HUES6 (cell line): ENCODE results near the gene STARD5.

ENCODE experiments used
- H3K27ac ChIP-seq: 2 replicates; pipeline ENCODE4 v1.7.0; 2013; ENCODE audit warnings: low read depth, mild to moderate bottlenecking, low read length, inconsistent platforms
- H3K27me3 ChIP-seq: 2 replicates; pipeline ENCODE4 v1.6.1; 2013; ENCODE audit warnings: low read length; ENCODE audit not compliant: control insufficient read depth, insufficient read depth
- H3K36me3 ChIP-seq: 2 replicates; pipeline ENCODE4 v1.6.1; 2013; ENCODE audit warnings: low read length; ENCODE audit not compliant: control insufficient read depth, insufficient read depth
- H3K4me1 ChIP-seq: 2 replicates; pipeline ENCODE4 v1.6.1; 2013; ENCODE audit warnings: low read length; ENCODE audit not compliant: control insufficient read depth, insufficient read depth
- H3K4me3 ChIP-seq: 2 replicates; pipeline ENCODE4 v1.5.1; 2013; ENCODE audit warnings: low read depth, low read length
- H3K9ac ChIP-seq: one replicate; pipeline ENCODE4 v1.6.1; 2013; ENCODE audit warnings: mild to moderate bottlenecking, low read length
- H3K9me3 ChIP-seq: 2 replicates; pipeline ENCODE4 v1.6.1; 2013; ENCODE audit warnings: low read depth, low read length; ENCODE audit not compliant: control insufficient read depth, insufficient read depth

Gene STARD5

DNA sequence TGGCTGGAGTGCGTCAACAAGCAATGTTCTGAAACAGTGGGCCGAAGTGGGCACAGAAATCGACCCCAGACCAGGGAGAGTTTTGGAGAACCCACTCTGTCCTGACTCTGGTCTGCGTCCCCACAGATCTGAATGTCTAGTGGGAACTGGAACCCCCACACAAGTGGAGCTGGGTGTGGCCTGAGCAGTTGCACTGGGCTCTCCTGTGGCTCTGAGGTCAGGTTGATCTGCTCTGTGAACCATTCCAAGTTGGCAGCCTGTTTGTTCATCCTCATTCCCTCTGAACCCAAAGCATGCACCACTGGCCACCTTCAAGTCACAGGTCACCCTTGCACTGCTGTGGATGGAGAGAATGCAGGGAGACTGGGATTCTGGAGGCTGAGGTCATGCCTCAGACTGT lies 60.5 kb downstream of the STARD5 start:
- H3K36me3 ChIP-seq: no peaks in the 10 kb centered on the region
- H3K9ac ChIP-seq: no peak overlapping the region
- H3K4me1 ChIP-seq: peaks cover 7% of the 10 kb centered on the region
- no peak overlapping the region for H3K4me3 ChIP-seq
- H3K9me3 ChIP-seq: no peaks in the 10 kb centered on the region
- no peak overlapping the region for H3K27ac ChIP-seq
- no peaks in the 10 kb centered on the region; the same call in 1 of the 2 replicates for H3K27me3 ChIP-seq

DNA sequence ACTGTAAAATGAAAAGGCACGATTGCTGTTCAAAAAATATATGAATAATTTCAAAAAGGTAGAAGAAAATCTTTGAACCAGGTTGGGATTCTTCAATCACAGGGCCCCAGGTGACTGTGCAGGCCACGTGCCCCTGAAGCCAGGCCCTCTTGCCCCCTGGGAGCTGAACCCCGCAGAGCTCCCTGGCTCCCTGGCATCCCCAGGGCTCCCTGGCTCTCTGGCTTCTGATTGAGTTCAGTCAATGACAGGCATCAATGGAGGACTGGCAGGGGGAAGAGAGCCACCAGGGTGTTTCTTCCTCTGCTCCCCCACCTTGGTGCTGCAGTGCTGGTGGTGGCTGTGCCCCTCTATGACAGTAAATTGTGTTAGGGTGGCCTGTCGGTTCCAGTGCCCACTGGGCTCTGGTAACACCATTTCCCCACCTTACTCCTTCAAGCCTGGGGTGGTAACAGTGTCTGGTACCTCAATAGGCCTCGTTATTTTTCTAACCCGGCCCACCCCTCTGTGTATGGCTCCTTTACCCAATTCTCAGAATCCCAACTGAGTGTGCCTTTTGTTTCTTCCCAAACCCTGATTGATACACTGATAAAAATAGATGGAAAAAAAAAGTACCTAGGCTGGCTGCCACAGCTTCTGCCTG lies 62.6 kb downstream of the STARD5 start:
- Histone ChIP-seq H3K27me3 (no peaks in the 10 kb centered on the region; the same call in 1 of the 2 replicates), H3K9me3 (no peaks in the 10 kb centered on the region), H3K36me3 (no peaks in the 10 kb centered on the region), H3K4me1 (peaks cover 7% of the 10 kb centered on the region), H3K9ac (no peak overlapping the region), H3K27ac (no peak overlapping the region), H3K4me3 (no peak overlapping the region)

DNA sequence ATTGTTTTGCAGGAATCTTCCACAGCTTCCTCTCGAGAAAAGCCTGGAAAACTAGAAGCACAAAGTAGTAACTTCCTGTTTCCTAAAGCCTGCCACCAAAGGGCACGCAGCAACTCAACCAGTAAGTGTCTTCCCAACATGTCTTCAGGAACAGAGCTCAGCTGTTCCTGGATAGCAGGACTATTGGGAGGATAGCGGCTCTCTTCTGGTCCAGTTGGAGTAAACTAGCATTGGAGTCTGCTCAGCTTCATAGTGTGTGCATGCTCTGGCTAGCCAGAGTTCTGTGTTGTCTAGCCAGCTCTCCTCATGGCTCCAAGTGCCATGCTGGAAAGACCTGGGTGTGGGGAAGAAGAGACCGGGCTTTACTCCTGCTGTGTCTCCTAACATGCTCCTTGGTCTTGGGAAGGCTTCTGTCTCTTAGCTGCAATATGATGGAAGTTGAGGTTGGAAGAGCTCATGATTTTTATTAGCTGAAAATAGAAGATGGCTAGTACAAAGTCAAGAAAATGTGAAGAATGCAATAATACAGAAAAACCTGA lies 64.1 kb downstream of the STARD5 start:
- Histone ChIP-seq H3K9ac (no peak overlapping the region), H3K4me3 (no peak overlapping the region), H3K27ac (no peak overlapping the region), H3K4me1 (no peaks in the 10 kb centered on the region), H3K36me3 (no peaks in the 10 kb centered on the region), H3K9me3 (no peaks in the 10 kb centered on the region), H3K27me3 (no peaks in the 10 kb centered on the region; the same call in 1 of the 2 replicates)
